Caco-2 (cell line): Measurements from ENCODE around the gene OPN1SW. TPM values are rescaled to one million over a fixed set of nuclear protein-coding genes. Genes with fewer than 3 reads are reported as not detected.

ENCODE experiments used
- BruUV-seq: library from RNA; stranded (reverse); fragments of 400-500 nt; replicated peaks from 2 replicates; lab custom pipeline; 2021; lab: Mats Ljungman, UMichigan
- CTCF ChIA-PET: fragments of 300-600 bp; sonication (Branson Sonifier 250); formaldehyde crosslinking; loops from one replicate; lab custom pipeline; 2022; ENCODE audit warnings: antibody characterized with exemption; lab: Charles Lee
- POLR2A ChIA-PET: fragments of 300-600 bp; sonication (Branson Sonifier 250); formaldehyde crosslinking; loops from one replicate; lab custom pipeline; 2022; ENCODE audit warnings: antibody characterized with exemption; lab: Charles Lee
- DNase-seq, 2 experiments: peaks; one replicate each; pipeline versions ENCODE4 v3.0.0 to v3.0.0-alpha.2; 2020 to 2022
- H3K27me3 ChIP-seq: replicated peaks from 2 replicates; pipeline ENCODE4 v1.6.0; 2011; ENCODE audit warnings: low read length; ENCODE audit not compliant: control insufficient read depth, insufficient read depth
- H3K36me3 ChIP-seq: 2 replicates; pipeline ENCODE4 v1.5.1; 2011; ENCODE audit warnings: low read length; ENCODE audit not compliant: control insufficient read depth, insufficient read depth
- H3K4me1 ChIP-seq: fragments of 250-450 bp; sonication (Bioruptor Pico); 2 replicates; pipeline ENCODE4 v1.5.1; 2020; ENCODE audit warnings: mild to moderate bottlenecking
- H3K4me3 ChIP-seq: 2 replicates; pipeline ENCODE4 v1.5.1; 2011; ENCODE audit warnings: low read depth, mild to moderate bottlenecking, control low read depth, low read length
- H3K9me3 ChIP-seq: fragments of 250-450 bp; sonication (Bioruptor Pico); 2 replicates; pipeline ENCODE4 v1.5.1; 2020; ENCODE audit warnings: mild to moderate bottlenecking, moderate library complexity
- H3K27ac Mint-ChIP-seq: one replicate; pipeline ENCODE4 v1.8.0; 2022; ENCODE audit warnings: mixed read lengths; ENCODE audit not compliant: unreplicated experiment
- H3K27me3 Mint-ChIP-seq: one replicate; pipeline ENCODE4 v1.8.0; 2022; ENCODE audit warnings: mixed read lengths; ENCODE audit not compliant: insufficient read depth, unreplicated experiment
- H3K36me3 Mint-ChIP-seq: one replicate; pipeline ENCODE4 v1.8.0; 2022; ENCODE audit warnings: mild to moderate bottlenecking, mixed read lengths; ENCODE audit not compliant: insufficient read depth, unreplicated experiment
- H3K4me1 Mint-ChIP-seq: one replicate; pipeline ENCODE4 v1.8.0; 2022; ENCODE audit warnings: low read depth, mixed read lengths; ENCODE audit not compliant: unreplicated experiment
- H3K4me3 Mint-ChIP-seq: one replicate; pipeline ENCODE4 v1.8.0; 2022; ENCODE audit warnings: mild to moderate bottlenecking, moderate library complexity, mixed read lengths; ENCODE audit not compliant: unreplicated experiment
- H3K9me3 Mint-ChIP-seq: one replicate; pipeline ENCODE4 v1.8.0; 2022; ENCODE audit warnings: mixed read lengths; ENCODE audit not compliant: unreplicated experiment
- CTCF ChIP-seq, 2 experiments: fragments of 200-600 bp in 1 of 2; IDR thresholded peaks; 1 replicate in 1 of 2; 2 replicates in 1 of 2; pipeline versions ENCODE4 v1.5.1 to v1.8.0; 2011 to 2022; ENCODE audit warnings: antibody characterized with exemption in 1 of 2, control low read depth in 1 of 2, inconsistent platforms in 1 of 2, low read depth in 1 of 2, low read length in 1 of 2, mild to moderate bottlenecking in 1 of 2, moderate library complexity in 1 of 2; ENCODE audit not compliant: insufficient read depth in 1 of 2, severe bottlenecking in 1 of 2, unreplicated experiment in 1 of 2
- intact Hi-C: fragments of 100-400 bp; cut with micrococcal nuclease; formaldehyde crosslinking; loops from one replicate; pipeline ENCODE4 v1.10.0; 2022; ENCODE audit not compliant: unreplicated experiment
- total RNA-seq: library from RNA; stranded (reverse); gene quantifications from 2 replicates; pipeline ENCODE4 v1.2.3, GENCODE V29; 2022

OPN1SW gene
- total RNA-seq, 1 experiment from 2014 or later, result not detected

- H3K36me3 Mint-ChIP-seq, result peaks cover 88% of the 10 kb centered on the region
- H3K27me3 ChIP-seq, result no peaks in the 10 kb centered on the region
- ChIA-PET CTCF (no interaction called here), POLR2A (no interaction called here)
- no TSS peak for BruUV-seq
- no peaks in the 10 kb centered on the region; the same call in 1 of the 2 replicates for H3K36me3 ChIP-seq
- H3K4me1 Mint-ChIP-seq, result no peaks in the 10 kb centered on the region
- H3K9me3 Mint-ChIP-seq, result no peaks in the 10 kb centered on the region
- TF ChIP-seq CTCF (IDR thresholded peaks at IDR 0.05; ENCODE audit: insufficient read depth in 1 of 2, low read depth in 1 of 2, low read length in 1 of 2, severe bottlenecking in 1 of 2, unreplicated experiment in 1 of 2), result no peak
- intact Hi-C loops, result no loop called here
- no peaks in the 10 kb centered on the region for H3K9me3 ChIP-seq
- H3K4me3 ChIP-seq, result no peak overlapping the region
- H3K27ac Mint-ChIP-seq, result no peak overlapping the region
- no peaks in the 10 kb centered on the region for H3K4me1 ChIP-seq
- H3K27me3 Mint-ChIP-seq, result no peaks in the 10 kb centered on the region
- no peak overlapping the region for H3K4me3 Mint-ChIP-seq
- DNase-seq, result no peak
Observed at GRCh38 chr7:128763541-128763940, 12.1 kb downstream of the OPN1SW start.

- DNase-seq, result no peak
- intact Hi-C loops, result no loop called here
- Histone ChIP-seq H3K9me3 (no peaks in the 10 kb centered on the region), H3K36me3 (no peaks in the 10 kb centered on the region; the same call in 1 of the 2 replicates), H3K4me1 (no peaks in the 10 kb centered on the region), H3K27me3 (no peaks in the 10 kb centered on the region), H3K4me3 (no peak overlapping the region)
- no TSS peak for BruUV-seq
- TF ChIP-seq CTCF (IDR thresholded peaks at IDR 0.05; ENCODE audit: insufficient read depth in 1 of 2, low read depth in 1 of 2, low read length in 1 of 2, severe bottlenecking in 1 of 2, unreplicated experiment in 1 of 2), result no peak
- Mint-ChIP-seq H3K36me3 (peaks cover 87% of the 10 kb centered on the region), H3K27ac (no peak overlapping the region), H3K4me1 (no peaks in the 10 kb centered on the region), H3K27me3 (no peaks in the 10 kb centered on the region), H3K9me3 (no peaks in the 10 kb centered on the region), H3K4me3 (no peak overlapping the region)
- CTCF ChIA-PET, result no interaction called here
- POLR2A ChIA-PET, result no interaction called here
Observed at GRCh38 chr7:128759242-128759641, 16.4 kb downstream of the OPN1SW start.

GRCh38 chr7:128758553-128758952 is 17.0 kb downstream of the OPN1SW start:
- Mint-ChIP-seq H3K4me3 (no peak overlapping the region), H3K27me3 (no peaks in the 10 kb centered on the region), H3K36me3 (peaks cover 87% of the 10 kb centered on the region), H3K4me1 (no peaks in the 10 kb centered on the region), H3K27ac (no peak overlapping the region), H3K9me3 (no peaks in the 10 kb centered on the region)
- intact Hi-C loops, result no loop called here
- no peaks in the 10 kb centered on the region for H3K4me1 ChIP-seq
- POLR2A ChIA-PET, result no interaction called here
- H3K36me3 ChIP-seq, result peaks cover 1% of the 10 kb centered on the region; the same call in 1 of the 2 replicates
- no peaks in the 10 kb centered on the region for H3K9me3 ChIP-seq
- no peaks in the 10 kb centered on the region for H3K27me3 ChIP-seq
- H3K4me3 ChIP-seq, result no peak overlapping the region
- no peak for DNase-seq
- no TSS peak for BruUV-seq
- TF ChIP-seq CTCF (IDR thresholded peaks at IDR 0.05; ENCODE audit: insufficient read depth in 1 of 2, low read depth in 1 of 2, low read length in 1 of 2, severe bottlenecking in 1 of 2, unreplicated experiment in 1 of 2), result no peak
- CTCF ChIA-PET, result interaction anchor here (0.5 kb wide), 1 partner anchor 80 kb away, joined by 4 read pairs; no protein-coding TSS in a partner anchor
